ENCODE data around the gene USP47.

USP47 gene

GRCh38 chr11:11866203-11866602 lies 24.4 kb downstream of the USP47 start:
- no peak for DNase-seq

GRCh38 chr11:11867720-11868119 lies 25.9 kb downstream of the USP47 start:
- DNase-seq: no peak

DNA sequence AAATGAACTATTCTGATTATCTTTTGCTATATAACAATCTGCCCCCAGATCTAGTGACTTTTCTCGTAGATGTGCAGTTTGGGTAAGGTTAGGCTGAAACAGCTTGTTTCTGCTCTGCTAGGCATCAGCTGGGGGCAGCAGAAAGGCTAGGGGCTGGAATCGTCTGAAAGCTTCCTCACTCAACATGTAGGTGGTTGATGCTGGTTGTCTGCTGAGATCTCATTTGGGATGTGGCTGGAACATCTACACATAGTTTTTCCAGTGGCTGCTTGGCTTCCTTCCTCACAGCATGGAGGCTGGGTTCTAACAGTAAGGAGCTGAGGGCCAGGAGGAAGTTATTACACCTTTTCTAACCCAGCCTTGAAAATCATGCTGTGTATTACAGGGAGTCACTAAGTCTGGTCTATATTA lies 30.2 kb downstream of the USP47 start:
- DNase-seq: no peak

DNA sequence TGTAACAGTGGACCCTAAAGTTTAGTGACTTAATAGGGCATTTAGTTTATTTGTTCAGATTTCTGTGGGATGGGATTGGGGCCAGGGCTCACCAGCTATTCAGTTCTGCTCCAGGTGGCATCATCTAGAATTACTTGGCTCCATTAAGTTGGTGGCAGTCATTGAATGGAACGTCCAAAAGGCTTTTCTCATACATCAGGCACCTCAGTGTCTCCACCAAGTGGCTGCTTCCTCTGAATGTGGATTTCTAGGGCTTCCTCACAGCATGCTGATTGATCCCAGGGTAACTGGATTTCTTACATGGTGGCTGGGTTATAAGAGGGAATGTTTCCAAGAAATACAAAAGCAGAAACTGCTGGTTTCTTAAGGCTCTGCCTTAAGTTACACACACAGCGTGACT lies 34.7 kb downstream of the USP47 start:
- no peak for DNase-seq

GRCh38 chr11:11880179-11880578 lies 38.4 kb downstream of the USP47 start:
- DNase-seq: no peak

DNA sequence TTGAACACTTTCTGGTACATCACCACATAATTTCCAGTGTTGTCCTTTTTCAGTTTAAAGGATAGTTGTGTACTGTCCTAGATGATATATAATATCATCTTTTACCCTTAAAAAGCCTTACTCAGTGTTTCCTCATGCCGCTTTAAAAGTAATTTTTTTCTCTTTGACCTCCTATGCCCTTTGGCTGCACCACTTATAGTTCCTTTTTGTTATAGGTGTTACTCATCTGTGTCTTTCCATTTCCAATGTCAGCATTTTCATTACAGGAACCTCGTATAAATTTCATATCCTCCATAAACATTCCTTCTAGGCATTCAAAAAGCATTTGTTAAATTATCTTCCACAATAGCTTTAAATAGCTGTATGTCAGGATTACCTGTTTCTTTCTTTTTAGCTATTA lies 40.8 kb downstream of the USP47 start:
- no peak for DNase-seq

GRCh38 chr11:11884351-11884750 lies 42.6 kb downstream of the USP47 start:
- no peak for DNase-seq

- no peak for DNase-seq
Observed at GRCh38 chr11:11884774-11885481, 43.2 kb downstream of the USP47 start.

GRCh38 chr11:11894486-11894885 lies 52.7 kb downstream of the USP47 start:
- DNase-seq: no peak

DNA sequence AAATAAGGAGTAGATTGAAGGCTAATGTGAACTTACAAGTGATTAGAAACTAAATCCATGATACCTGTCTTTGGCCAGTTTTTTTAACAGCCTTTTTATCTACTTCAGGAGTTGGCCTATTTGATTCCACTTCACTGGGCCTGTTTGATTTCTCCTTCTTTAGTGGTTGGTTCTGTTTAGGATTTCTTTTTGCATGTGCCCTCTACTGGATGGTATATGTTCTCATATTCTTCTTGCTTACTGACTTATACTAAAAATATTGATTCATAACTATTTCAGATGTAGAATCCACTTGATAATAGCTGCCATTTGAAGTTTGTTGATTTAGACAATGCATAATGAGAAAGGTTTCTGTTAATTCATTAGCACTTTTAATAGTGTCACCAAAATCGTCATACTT lies 53.9 kb downstream of the USP47 start:
- no peak for DNase-seq

DNA sequence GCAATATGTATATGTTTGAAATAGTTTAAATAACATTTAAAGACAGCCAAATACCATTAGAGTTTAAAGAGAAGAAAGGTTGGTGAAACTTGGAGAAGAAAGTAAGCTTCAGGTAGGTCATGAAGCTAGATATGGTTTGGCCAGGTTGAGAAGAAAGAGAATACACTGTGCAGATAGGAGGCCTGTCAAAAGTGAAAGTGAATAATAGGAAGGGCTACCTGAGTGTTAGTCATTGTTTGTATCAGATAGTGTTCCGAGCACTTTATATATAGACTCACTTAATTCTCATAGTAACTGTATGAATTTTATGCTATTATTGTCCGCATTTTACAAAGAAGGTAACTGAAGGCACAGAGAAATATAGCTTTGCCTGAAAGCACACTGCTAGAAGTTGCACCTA lies 56.9 kb downstream of the USP47 start:
- DNase-seq: no peak

DNA sequence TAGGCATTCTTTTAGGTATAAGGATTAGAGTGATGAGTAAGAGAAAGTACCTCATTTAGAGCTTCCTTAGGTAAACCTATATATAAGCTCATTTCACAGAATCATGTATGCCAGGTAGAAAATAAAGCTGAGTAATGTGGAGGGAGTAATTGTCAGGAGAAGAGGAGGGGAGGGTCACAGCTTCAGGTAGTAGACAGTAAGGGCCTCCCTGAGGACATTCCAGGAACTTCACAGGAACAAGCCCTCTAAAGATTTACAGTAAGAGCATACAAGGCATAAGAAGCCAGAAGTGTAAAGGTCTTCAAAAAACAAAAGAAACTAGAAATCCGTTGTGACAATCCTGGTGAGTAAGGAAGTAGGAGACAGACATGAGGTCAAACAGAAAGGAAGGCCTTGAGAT lies 57.6 kb downstream of the USP47 start:
- DNase-seq: no peak

DNA sequence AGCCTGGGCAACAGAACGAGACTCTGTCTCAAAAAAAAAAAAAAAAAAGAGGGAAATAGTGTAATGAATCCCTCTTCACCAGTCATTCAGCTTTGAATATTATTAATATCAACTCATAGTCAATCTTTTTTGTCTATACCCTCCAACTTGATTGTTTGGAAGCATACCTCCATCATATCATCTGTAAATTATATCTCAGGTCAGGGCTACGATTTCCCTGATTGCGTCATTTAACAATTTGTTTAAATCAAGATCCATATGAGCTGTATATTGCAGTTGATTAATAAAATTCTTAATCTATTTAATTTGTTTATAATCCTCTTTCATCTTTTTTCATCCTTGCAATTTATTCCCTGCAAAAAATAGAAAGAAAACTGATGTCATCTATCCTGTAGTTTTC lies 60.2 kb downstream of the USP47 start:
- no peak for DNase-seq

DNA sequence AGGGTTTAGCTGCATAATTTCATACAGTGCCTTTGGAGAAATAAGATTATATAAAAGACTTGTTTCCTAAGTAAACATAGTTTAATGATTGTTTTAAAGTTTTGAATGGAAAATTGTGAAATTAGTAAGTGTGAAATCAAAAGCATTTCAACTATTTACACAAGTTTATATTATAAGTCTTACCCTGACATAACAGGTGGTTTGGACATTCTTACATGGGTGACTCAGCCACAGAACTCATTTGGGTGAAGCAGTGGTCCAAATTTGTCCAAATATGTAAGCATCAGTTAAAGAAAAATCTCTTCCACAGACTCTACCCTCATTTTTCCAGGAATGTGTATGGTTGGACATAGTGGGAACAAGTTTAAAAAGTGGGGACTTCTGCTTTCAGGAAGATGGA lies 68.0 kb downstream of the USP47 start:
- DNase-seq: no peak

DNA sequence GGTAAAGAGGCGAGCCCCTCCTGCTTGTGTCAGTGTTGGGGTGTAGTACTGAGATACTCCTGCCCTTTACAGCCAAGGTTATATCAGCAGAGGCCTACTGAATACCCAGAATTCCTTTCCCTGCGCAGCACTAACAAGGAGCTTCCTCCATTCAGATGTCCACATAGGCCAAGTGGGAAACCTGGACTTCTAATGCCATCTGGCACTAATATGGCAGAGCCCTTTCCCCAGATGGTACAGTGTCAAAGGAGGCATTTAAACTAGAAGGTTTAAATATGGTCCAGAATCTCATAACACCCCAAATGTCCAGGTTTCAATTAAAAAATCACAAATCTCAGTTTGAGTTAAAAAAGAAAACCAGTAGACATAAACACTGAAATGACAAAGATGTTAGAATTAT lies 68.8 kb downstream of the USP47 start:
- no peak for DNase-seq

GRCh38 chr11:11913395-11913794 lies 71.6 kb downstream of the USP47 start:
- DNase-seq: no peak

GRCh38 chr11:11915625-11916024 lies 73.9 kb downstream of the USP47 start:
- DNase-seq: no peak

- no peak for DNase-seq
Observed at GRCh38 chr11:11916981-11917399, 75.2 kb downstream of the USP47 start.

DNA sequence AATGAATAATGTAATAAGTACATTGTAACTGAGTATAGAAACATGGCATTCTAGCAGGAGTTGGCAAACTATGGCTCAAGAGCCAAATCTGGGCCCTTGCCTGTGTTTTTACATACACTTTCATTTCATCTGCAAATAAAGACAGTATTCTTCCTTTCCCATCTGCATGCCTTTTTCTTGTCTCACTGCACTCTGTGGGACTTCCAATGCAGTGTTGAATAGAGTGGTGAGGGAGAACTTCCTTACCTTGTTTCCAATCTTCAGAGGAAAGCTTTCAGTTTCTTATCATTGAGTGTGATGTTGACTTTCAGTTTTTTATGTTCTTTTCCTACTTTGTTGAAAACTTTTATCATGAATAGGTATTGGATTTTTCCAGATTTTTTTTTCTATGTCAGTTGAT lies 82.1 kb downstream of the USP47 start:
- no peak for DNase-seq

- DNase-seq: no peak
Observed at GRCh38 chr11:11929920-11930319, 88.1 kb downstream of the USP47 start.

- DNase-seq: peak; percentile 5
Observed at GRCh38 chr11:11931461-11932055, 89.8 kb downstream of the USP47 start.

- DNase-seq: no peak
Observed at GRCh38 chr11:11935536-11935935, 93.8 kb downstream of the USP47 start.

DNA sequence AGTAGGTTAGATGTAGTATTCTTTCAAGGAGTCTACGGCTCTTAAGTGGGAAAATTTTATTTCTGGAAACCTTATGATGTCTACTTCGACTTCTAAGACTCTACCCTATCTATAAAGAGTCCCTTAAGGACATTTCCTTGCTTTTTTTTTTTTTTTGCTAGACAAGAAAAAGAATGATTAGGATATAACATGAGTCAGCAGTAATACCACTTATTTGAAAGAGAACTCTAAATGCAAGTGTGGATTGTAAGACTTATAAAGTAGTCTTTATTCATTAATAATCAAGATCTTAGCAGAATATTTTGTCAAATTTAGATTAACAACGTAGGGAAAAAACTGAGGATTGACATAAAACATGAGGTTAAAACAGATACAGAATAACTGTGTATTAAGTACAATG lies 95.7 kb downstream of the USP47 start:
- no peak for DNase-seq

GRCh38 chr11:11937957-11938356 lies 96.2 kb downstream of the USP47 start:
- DNase-seq: no peak

DNA sequence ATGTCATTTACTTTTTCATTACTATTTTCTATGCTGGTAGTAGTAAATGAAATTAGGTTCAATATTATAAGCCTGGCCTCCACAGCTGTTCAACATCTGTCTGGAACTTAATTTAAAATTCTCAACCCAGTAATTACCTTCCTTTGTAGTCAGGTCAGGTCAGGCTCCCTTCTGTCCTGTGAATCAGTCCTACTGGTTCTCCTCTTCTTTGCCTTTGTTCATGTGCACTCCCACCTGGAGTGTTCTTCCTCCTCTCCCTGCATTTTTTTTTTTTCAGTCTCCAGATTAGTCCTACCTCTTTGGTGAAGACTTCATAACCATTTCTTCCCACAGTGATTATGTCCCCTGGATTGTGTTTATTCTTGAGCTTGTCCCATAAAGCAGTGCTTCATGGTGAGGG lies 98.8 kb downstream of the USP47 start:
- DNase-seq: no peak

Data from CD4-positive, alpha-beta T cell treated with Interleukin-17A for 4 hours (primary cell).